ENCODE measurements around the gene TMEM187.

Gene TMEM187

GRCh38 chrX:153938226-153938786, 34.2 kb upstream of the TMEM187 start:
- no peak for TF ChIP-seq CTCF (IDR thresholded peaks at IDR 0.05)

DNA sequence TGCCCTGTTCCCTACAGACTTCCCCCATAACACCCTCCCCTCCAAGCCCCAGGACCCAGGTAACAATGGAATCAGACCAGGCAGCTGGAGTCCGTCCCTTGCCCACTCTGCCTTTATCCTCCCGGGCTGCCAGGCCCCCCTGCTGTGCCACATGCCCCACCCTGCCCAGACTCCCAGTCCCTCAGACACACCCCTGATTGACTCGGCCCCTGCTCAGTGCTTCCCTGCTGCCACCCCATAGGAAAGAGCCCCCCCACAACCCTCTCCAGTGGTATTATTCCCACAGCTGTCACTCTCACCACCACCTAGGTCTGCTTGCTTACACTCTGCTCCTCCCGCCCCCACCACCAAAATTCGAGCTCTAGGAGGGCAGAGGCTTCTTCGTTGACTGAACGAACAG, 33.0 kb upstream of the TMEM187 start:
- no peak for TF ChIP-seq CTCF (IDR thresholded peaks at IDR 0.05)

GRCh38 chrX:153941336-153942252, 31.0 kb upstream of the TMEM187 start:
- TF ChIP-seq CTCF (IDR thresholded peaks at IDR 0.05) = no peak

- TF ChIP-seq CTCF (IDR thresholded peaks at IDR 0.05) = no peak
Measured at GRCh38 chrX:153944140-153944799, 28.3 kb upstream of the TMEM187 start, which contains the start of gene RENBP. Gene RENBP, minus strand, starts transcription at chrX:153944643. Its CDS starts 33 bp downstream, at chrX:153944610.

GRCh38 chrX:153944800-153945150, 27.8 kb upstream of the TMEM187 start:
- no peak for TF ChIP-seq CTCF (IDR thresholded peaks at IDR 0.05)

GRCh38 chrX:153945956-153946943, 26.3 kb upstream of the TMEM187 start:
- no peak for TF ChIP-seq CTCF (IDR thresholded peaks at IDR 0.05)
